Occipital lobe (tissue), 2 donors: Measurements from ENCODE around the gene FAT2. TPM values are rescaled to one million over a fixed set of nuclear protein-coding genes. Genes with fewer than 3 reads are reported as not detected.

ENCODE experiments used
- DNase-seq: peaks from one replicate; lab custom pipeline; 2025; lab: John Stamatoyannopoulos, UW
- total RNA-seq: library from RNA; depleted of rRNA; stranded (reverse); fragments of >200 nt; gene quantifications from one replicate; pipeline ENCODE4 v1.2.3, GENCODE V29; 2014

Gene FAT2, protein sequence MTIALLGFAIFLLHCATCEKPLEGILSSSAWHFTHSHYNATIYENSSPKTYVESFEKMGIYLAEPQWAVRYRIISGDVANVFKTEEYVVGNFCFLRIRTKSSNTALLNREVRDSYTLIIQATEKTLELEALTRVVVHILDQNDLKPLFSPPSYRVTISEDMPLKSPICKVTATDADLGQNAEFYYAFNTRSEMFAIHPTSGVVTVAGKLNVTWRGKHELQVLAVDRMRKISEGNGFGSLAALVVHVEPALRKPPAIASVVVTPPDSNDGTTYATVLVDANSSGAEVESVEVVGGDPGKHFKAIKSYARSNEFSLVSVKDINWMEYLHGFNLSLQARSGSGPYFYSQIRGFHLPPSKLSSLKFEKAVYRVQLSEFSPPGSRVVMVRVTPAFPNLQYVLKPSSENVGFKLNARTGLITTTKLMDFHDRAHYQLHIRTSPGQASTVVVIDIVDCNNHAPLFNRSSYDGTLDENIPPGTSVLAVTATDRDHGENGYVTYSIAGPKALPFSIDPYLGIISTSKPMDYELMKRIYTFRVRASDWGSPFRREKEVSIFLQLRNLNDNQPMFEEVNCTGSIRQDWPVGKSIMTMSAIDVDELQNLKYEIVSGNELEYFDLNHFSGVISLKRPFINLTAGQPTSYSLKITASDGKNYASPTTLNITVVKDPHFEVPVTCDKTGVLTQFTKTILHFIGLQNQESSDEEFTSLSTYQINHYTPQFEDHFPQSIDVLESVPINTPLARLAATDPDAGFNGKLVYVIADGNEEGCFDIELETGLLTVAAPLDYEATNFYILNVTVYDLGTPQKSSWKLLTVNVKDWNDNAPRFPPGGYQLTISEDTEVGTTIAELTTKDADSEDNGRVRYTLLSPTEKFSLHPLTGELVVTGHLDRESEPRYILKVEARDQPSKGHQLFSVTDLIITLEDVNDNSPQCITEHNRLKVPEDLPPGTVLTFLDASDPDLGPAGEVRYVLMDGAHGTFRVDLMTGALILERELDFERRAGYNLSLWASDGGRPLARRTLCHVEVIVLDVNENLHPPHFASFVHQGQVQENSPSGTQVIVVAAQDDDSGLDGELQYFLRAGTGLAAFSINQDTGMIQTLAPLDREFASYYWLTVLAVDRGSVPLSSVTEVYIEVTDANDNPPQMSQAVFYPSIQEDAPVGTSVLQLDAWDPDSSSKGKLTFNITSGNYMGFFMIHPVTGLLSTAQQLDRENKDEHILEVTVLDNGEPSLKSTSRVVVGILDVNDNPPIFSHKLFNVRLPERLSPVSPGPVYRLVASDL (N-terminal part only)
- total RNA-seq = 0.31 TPM

GRCh38 chr5:151591144-151591819, at the start of gene FAT2:
Gene FAT2 (minus strand): TSS chr5:151591331. CDS start chr5:151568931, 22,400 bp downstream.
- DNase-seq = no peak

GRCh38 chr5:151638619-151639018, 47.5 kb upstream of the FAT2 start:
- DNase-seq = no peak

DNA sequence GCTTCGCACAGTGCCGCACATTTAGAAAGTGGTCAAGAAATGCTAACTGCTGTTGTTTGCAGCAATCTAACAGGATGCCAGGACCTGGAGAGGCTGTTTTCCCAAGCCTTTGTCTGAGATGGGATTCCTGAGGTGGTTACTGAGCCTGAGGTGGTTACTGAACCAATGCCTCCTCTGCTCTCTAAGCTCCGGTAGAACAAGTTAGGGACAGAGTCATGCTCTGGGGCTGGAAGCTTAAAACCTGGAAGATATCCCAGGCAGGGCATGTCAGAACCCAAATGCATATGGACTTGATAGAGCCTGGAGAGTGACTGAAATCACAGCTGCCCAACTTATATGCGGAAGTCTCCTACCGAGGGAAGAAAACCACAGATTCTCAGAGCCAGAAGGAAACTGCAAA, 46.5 kb upstream of the FAT2 start:
- no peak for DNase-seq

DNA sequence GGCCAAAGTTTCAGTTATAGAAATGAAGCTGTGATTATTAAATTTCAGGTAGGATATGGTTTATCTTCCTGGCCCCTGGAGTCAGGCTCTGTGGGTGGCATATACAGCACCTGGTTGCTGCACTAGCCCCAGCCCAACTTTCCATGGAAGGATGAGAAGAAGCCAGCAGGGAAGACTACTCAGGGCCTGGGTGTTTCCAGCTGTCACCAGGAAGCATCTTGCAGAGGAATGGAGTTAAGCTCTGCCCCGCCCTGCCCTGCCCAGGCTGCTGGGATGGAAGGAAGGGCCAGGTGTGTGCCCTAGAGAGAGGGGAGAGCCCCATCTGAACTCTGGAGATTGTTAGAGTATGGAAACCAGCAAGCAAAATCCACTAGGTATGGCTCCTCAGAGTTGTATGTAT, 42.8 kb upstream of the FAT2 start:
- DNase-seq = no peak

DNA sequence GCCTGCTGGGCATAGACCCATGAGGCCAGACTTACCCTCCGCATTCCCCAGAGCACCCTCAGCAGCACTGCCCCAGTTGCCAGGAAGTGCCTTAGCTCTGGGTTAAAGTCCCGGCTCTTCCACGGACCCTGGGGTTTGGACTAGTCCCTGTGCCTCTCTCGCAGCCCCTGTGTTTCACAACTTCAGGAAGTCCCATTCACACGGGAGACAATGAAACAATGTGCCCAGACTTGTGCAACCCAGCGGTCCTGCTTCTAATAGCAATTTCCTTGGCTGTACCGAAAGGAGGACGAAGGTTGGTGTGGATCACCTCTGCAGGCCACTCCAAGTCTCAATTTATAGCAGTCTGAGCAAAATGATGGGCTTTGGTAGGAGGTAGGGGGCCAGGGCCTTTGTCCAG, 41.8 kb upstream of the FAT2 start:
- DNase-seq = no peak

- no peak for DNase-seq
Observed at GRCh38 chr5:151632524-151632923, 41.4 kb upstream of the FAT2 start.

- no peak for DNase-seq
Observed at GRCh38 chr5:151631941-151632340, 40.8 kb upstream of the FAT2 start.

DNA sequence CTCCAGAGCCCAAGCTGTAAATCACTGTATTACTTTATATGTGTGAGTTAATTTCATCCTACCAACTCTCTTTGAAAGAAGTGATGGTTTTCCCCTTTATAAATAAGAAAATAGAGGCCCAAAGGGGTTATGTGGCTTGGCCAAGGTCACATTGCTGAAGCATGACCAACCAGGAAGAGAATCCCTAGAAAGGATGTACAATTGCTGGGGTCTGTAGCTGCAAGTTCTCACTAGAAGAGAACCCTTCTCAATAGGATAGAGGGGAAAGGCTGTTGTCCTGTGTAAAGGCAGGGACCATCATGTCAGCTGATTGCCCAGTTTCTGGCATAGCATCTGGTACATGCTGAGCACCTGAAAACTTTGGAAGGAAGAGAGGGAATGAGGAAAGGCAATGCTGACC, 39.0 kb upstream of the FAT2 start:
- no peak for DNase-seq

DNA sequence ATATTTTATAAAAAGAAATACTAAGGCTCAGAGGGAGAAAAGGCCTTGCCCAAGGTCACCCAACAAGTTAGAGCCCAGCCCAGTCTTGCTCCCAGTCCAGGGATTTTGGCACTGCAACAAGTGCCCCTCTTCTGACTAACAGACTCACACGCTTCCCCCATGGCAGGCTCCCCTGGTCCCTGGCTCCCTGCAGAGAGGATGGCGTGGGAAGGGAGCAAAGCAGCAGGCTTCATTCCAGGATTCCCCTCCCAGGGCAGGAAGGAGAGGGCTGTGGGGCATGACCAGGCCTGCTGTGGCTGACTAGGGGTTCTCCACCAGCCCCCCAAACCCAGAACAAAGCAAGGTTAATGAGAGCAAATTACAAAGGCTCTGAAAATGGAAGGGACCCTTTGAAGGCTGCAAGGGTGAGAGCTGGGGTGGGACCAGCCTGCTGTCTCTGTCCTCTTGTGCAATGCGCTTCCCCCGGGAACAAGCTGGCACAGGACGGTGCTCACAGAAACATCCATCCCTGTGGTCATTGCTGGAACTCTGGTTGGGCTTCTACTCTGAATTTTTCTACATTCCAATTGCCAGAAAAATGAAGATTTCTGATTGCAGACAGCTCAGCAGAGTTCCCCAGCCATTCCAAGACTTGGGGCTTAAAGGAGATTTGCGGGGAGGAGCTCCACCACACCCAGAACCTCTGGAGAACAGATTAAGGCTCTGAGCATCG, 37.1 kb upstream of the FAT2 start:
- DNase-seq = no peak

- no peak for DNase-seq
Observed at GRCh38 chr5:151627650-151628049, 36.5 kb upstream of the FAT2 start.

- DNase-seq = no peak
Observed at GRCh38 chr5:151625285-151625684, 34.2 kb upstream of the FAT2 start.

DNA sequence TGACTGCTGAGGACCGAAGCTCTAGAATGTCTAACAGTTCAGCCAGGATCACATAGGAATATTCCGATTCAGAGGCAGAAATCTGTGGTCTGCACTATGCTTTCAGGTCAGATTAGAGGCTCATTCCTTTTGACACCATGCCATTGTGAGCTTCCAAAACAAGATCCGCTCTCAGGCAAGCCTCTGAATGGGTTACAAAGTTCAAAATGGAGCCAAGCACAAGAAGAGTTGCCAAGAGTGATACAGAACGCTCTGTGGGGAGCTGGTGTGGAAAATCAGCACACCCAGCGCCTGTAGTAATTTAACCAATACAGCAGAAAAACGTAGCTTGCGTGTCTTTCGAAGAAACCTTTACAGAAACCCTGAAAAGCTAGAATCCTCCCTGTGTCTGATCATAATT, 33.3 kb upstream of the FAT2 start:
- no peak for DNase-seq

DNA sequence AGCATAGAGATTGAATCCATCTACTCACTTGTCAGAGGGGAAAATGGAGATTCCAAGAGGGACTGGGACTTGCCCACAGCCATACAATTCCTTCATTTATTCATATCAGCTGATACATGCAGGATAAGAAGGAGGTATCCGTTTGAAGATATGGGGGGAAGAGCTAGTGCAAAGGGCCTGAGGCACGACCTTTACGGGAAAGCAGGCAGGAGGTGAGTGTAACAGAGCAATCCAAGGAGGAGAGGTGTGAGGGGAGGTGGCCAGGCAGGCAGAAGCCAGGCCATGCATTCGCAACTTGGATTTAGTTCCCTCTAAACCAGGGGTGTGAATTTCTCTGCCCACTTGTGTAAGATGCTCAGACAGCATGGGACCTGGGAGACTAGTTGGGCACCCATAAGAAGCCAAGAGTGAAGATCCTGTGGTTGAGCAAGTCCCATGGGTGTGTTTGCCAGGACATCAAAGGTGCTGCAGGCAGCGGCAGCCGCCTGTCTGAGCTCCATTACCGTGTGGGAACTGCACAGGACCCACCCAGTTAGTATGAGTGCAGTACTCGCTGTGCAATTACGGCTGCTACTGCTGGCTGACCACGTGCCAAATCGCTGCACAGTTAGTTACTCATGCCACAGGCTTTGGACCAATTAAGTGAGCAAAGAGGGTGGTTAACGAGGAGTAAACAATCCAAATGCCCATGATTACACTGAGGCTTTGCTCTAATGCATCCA, 31.4 kb upstream of the FAT2 start:
- DNase-seq = no peak

GRCh38 chr5:151620461-151620840, 29.3 kb upstream of the FAT2 start:
- no peak for DNase-seq

GRCh38 chr5:151619812-151620460, 28.8 kb upstream of the FAT2 start:
- DNase-seq = no peak

- DNase-seq = no peak
Observed at GRCh38 chr5:151618907-151619306, 27.8 kb upstream of the FAT2 start.

GRCh38 chr5:151617841-151618710, 26.9 kb upstream of the FAT2 start:
- DNase-seq = no peak

- no peak for DNase-seq
Observed at GRCh38 chr5:151617383-151617840, 26.3 kb upstream of the FAT2 start.
